Activated T-helper 17 cell treated with anti-CD3 and anti-CD28 coated beads, Interleukin-2, amount 50 U/mL, for 72 hours (primary cell): ENCODE measurements around the gene CDK14. TPM values are rescaled to one million over a fixed set of nuclear protein-coding genes. Genes with fewer than 3 reads are reported as not detected.

Experiments used
- ATAC-seq: fragments of 150-1000 bp; cut with Tn5 transposase; replicated peaks from 2 replicates; pipeline ENCODE4 v1.10.0; 2021; ENCODE audit warnings: mild to moderate bottlenecking, moderate library complexity
- H3K27ac Mint-ChIP-seq: one replicate; pipeline ENCODE4 v1.8.0; 2022; ENCODE audit warnings: mixed read lengths
- H3K27me3 Mint-ChIP-seq: one replicate; pipeline ENCODE4 v1.8.0; 2022; ENCODE audit warnings: mixed read lengths
- H3K36me3 Mint-ChIP-seq: one replicate; pipeline ENCODE4 v1.8.0; 2022; ENCODE audit warnings: low read depth, mild to moderate bottlenecking, mixed read lengths
- H3K4me1 Mint-ChIP-seq: one replicate; pipeline ENCODE4 v1.8.0; 2022; ENCODE audit warnings: mixed read lengths
- H3K4me3 Mint-ChIP-seq: one replicate; pipeline ENCODE4 v1.8.0; 2022; ENCODE audit warnings: mild to moderate bottlenecking, mixed read lengths
- H3K9me3 Mint-ChIP-seq: one replicate; pipeline ENCODE4 v1.8.0; 2022; ENCODE audit warnings: mixed read lengths
- total RNA-seq, 2 donors: library from RNA; stranded (reverse); gene quantifications; one replicate each; pipeline ENCODE4 v1.2.3, GENCODE V29; 2022

The CDK14 gene
- total RNA-seq, 2 donors from 2014 or later = 0.04 to 1.4 TPM

GRCh38 chr7:90938371-90938770, 342.2 kb downstream of the CDK14 start:
- no peak for ATAC-seq
- Mint-ChIP-seq H3K9me3 (no peaks in the 10 kb centered on the region), H3K4me1 (no peaks in the 10 kb centered on the region), H3K36me3 (no peaks in the 10 kb centered on the region), H3K27me3 (no peaks in the 10 kb centered on the region), H3K4me3 (no peak overlapping the region), H3K27ac (no peak overlapping the region)

GRCh38 chr7:90939666-90940065, 343.5 kb downstream of the CDK14 start:
- H3K9me3 Mint-ChIP-seq = no peaks in the 10 kb centered on the region
- H3K27ac Mint-ChIP-seq = no peak overlapping the region
- H3K36me3 Mint-ChIP-seq = no peaks in the 10 kb centered on the region
- H3K27me3 Mint-ChIP-seq = no peaks in the 10 kb centered on the region
- H3K4me3 Mint-ChIP-seq = no peak overlapping the region
- no peaks in the 10 kb centered on the region for H3K4me1 Mint-ChIP-seq
- no peak for ATAC-seq

GRCh38 chr7:90944021-90944420, 347.9 kb downstream of the CDK14 start:
- peaks cover 5% of the 10 kb centered on the region for H3K9me3 Mint-ChIP-seq
- no peaks in the 10 kb centered on the region for H3K4me1 Mint-ChIP-seq
- no peak for ATAC-seq
- no peaks in the 10 kb centered on the region for H3K27me3 Mint-ChIP-seq
- no peak overlapping the region for H3K27ac Mint-ChIP-seq
- H3K4me3 Mint-ChIP-seq = no peak overlapping the region
- no peaks in the 10 kb centered on the region for H3K36me3 Mint-ChIP-seq

GRCh38 chr7:90945104-90945787, 349.1 kb downstream of the CDK14 start:
- no peaks in the 10 kb centered on the region for H3K4me1 Mint-ChIP-seq
- no peak overlapping the region for H3K4me3 Mint-ChIP-seq
- no peak overlapping the region for H3K27ac Mint-ChIP-seq
- peaks cover 5% of the 10 kb centered on the region for H3K9me3 Mint-ChIP-seq
- no peaks in the 10 kb centered on the region for H3K36me3 Mint-ChIP-seq
- H3K27me3 Mint-ChIP-seq = no peaks in the 10 kb centered on the region
- no peak for ATAC-seq

- no peaks in the 10 kb centered on the region for H3K4me1 Mint-ChIP-seq
- H3K9me3 Mint-ChIP-seq = peaks cover 7% of the 10 kb centered on the region
- H3K4me3 Mint-ChIP-seq = no peak overlapping the region
- H3K27me3 Mint-ChIP-seq = no peaks in the 10 kb centered on the region
- no peak overlapping the region for H3K27ac Mint-ChIP-seq
- ATAC-seq = no peak
- no peaks in the 10 kb centered on the region for H3K36me3 Mint-ChIP-seq
These were observed 350.8 kb downstream of the CDK14 start for GRCh38 chr7:90946730-90947501.

GRCh38 chr7:90948085-90948484, 352.0 kb downstream of the CDK14 start:
- H3K27ac Mint-ChIP-seq = no peak overlapping the region
- no peak overlapping the region for H3K4me3 Mint-ChIP-seq
- no peak for ATAC-seq
- no peaks in the 10 kb centered on the region for H3K27me3 Mint-ChIP-seq
- H3K36me3 Mint-ChIP-seq = no peaks in the 10 kb centered on the region
- peaks cover 9% of the 10 kb centered on the region for H3K9me3 Mint-ChIP-seq
- no peaks in the 10 kb centered on the region for H3K4me1 Mint-ChIP-seq

- Mint-ChIP-seq H3K9me3 (peaks cover 12% of the 10 kb centered on the region), H3K27me3 (no peaks in the 10 kb centered on the region), H3K4me3 (no peak overlapping the region), H3K36me3 (no peaks in the 10 kb centered on the region), H3K4me1 (no peaks in the 10 kb centered on the region), H3K27ac (no peak overlapping the region)
- ATAC-seq = no peak
These were observed 355.1 kb downstream of the CDK14 start for GRCh38 chr7:90951229-90951628.

- Mint-ChIP-seq H3K4me3 (no peak overlapping the region), H3K9me3 (peaks cover 8% of the 10 kb centered on the region), H3K27ac (no peak overlapping the region), H3K4me1 (no peaks in the 10 kb centered on the region), H3K27me3 (no peaks in the 10 kb centered on the region), H3K36me3 (no peaks in the 10 kb centered on the region)
- no peak for ATAC-seq
These were observed 356.1 kb downstream of the CDK14 start for GRCh38 chr7:90951986-90952954.

- no peak for ATAC-seq
- Mint-ChIP-seq H3K4me3 (no peak overlapping the region), H3K9me3 (peaks cover 8% of the 10 kb centered on the region), H3K27me3 (no peaks in the 10 kb centered on the region), H3K4me1 (no peaks in the 10 kb centered on the region), H3K36me3 (no peaks in the 10 kb centered on the region), H3K27ac (no peak overlapping the region)
These were observed 359.6 kb downstream of the CDK14 start for GRCh38 chr7:90955641-90956207.

GRCh38 chr7:90957883-90958282, 361.8 kb downstream of the CDK14 start:
- H3K27ac Mint-ChIP-seq = no peak overlapping the region
- H3K36me3 Mint-ChIP-seq = no peaks in the 10 kb centered on the region
- no peak overlapping the region for H3K4me3 Mint-ChIP-seq
- peaks cover 4% of the 10 kb centered on the region for H3K9me3 Mint-ChIP-seq
- H3K27me3 Mint-ChIP-seq = no peaks in the 10 kb centered on the region
- no peak for ATAC-seq
- no peaks in the 10 kb centered on the region for H3K4me1 Mint-ChIP-seq

GRCh38 chr7:90958647-90959046, 362.5 kb downstream of the CDK14 start:
- H3K27me3 Mint-ChIP-seq = no peaks in the 10 kb centered on the region
- no peak overlapping the region for H3K27ac Mint-ChIP-seq
- no peaks in the 10 kb centered on the region for H3K4me1 Mint-ChIP-seq
- no peak for ATAC-seq
- no peak overlapping the region for H3K4me3 Mint-ChIP-seq
- peaks cover 7% of the 10 kb centered on the region for H3K9me3 Mint-ChIP-seq
- no peaks in the 10 kb centered on the region for H3K36me3 Mint-ChIP-seq

- ATAC-seq = peak; percentile 34
- H3K27ac Mint-ChIP-seq = no peak overlapping the region
These were observed 365.1 kb downstream of the CDK14 start for GRCh38 chr7:90961037-90961725.

GRCh38 chr7:90965211-90965610, 369.1 kb downstream of the CDK14 start:
- no peak overlapping the region for H3K4me3 Mint-ChIP-seq
- H3K9me3 Mint-ChIP-seq = peaks cover 9% of the 10 kb centered on the region
- no peak for ATAC-seq
- no peaks in the 10 kb centered on the region for H3K4me1 Mint-ChIP-seq
- H3K27ac Mint-ChIP-seq = no peak overlapping the region
- no peaks in the 10 kb centered on the region for H3K27me3 Mint-ChIP-seq
- H3K36me3 Mint-ChIP-seq = no peaks in the 10 kb centered on the region

More at GRCh38 chr7:90961037-90961725, 365.1 kb downstream of the CDK14 start:
- H3K4me1 Mint-ChIP-seq = no peaks in the 10 kb centered on the region
- peaks cover 4% of the 10 kb centered on the region for H3K9me3 Mint-ChIP-seq
- H3K27me3 Mint-ChIP-seq = no peaks in the 10 kb centered on the region
- no peaks in the 10 kb centered on the region for H3K36me3 Mint-ChIP-seq
- no peak overlapping the region for H3K4me3 Mint-ChIP-seq

GRCh38 chr7:90966346-90966745, 370.2 kb downstream of the CDK14 start:
- H3K36me3 Mint-ChIP-seq = no peaks in the 10 kb centered on the region
- no peak overlapping the region for H3K27ac Mint-ChIP-seq
- peaks cover 12% of the 10 kb centered on the region for H3K9me3 Mint-ChIP-seq
- no peak overlapping the region for H3K4me3 Mint-ChIP-seq
- H3K27me3 Mint-ChIP-seq = no peaks in the 10 kb centered on the region
- ATAC-seq = no peak
- H3K4me1 Mint-ChIP-seq = no peaks in the 10 kb centered on the region
